SH-SY5Y (cell line): Measurements from ENCODE around the gene CACNA1I.

Experiments used
- GATA2 ChIP-seq: IDR thresholded peaks from 2 replicates; pipeline ENCODE4 v1.6.1; 2011; ENCODE audit warnings: mild to moderate bottlenecking, low read depth, low read length
- GATA3 ChIP-seq: IDR thresholded peaks from 2 replicates; pipeline ENCODE4 v1.6.1; 2011; ENCODE audit warnings: low read depth, mild to moderate bottlenecking, low read length, moderate library complexity

CACNA1I gene

GRCh38 chr22:39678862-39679490 lies 108.4 kb downstream of the CACNA1I start:
- TF ChIP-seq GATA2: no peak
- TF ChIP-seq GATA3: no peak

GRCh38 chr22:39679652-39680051 lies 109.1 kb downstream of the CACNA1I start:
- TF ChIP-seq GATA3 (no peak), GATA2 (no peak)

- TF ChIP-seq GATA2 (no peak), GATA3 (no peak)
Measured at GRCh38 chr22:39680486-39680885, 109.9 kb downstream of the CACNA1I start.

GRCh38 chr22:39681038-39681861 lies 110.7 kb downstream of the CACNA1I start:
- no peak for TF ChIP-seq GATA2
- TF ChIP-seq GATA3: no peak

- TF ChIP-seq GATA3: no peak
- TF ChIP-seq GATA2: no peak
Measured at GRCh38 chr22:39682994-39683393, 112.4 kb downstream of the CACNA1I start.

- TF ChIP-seq GATA3: no peak
- no peak for TF ChIP-seq GATA2
Measured at GRCh38 chr22:39683639-39684038, 113.1 kb downstream of the CACNA1I start.

GRCh38 chr22:39684702-39685281 lies 114.2 kb downstream of the CACNA1I start:
- TF ChIP-seq GATA3 (no peak), GATA2 (no peak)

- TF ChIP-seq GATA3 (no peak), GATA2 (no peak)
Measured at GRCh38 chr22:39685336-39686177, 115.0 kb downstream of the CACNA1I start.

- TF ChIP-seq GATA2 (no peak), GATA3 (no peak)
Measured at GRCh38 chr22:39686178-39686620, 115.6 kb downstream of the CACNA1I start.

GRCh38 chr22:39686776-39687525 lies 116.4 kb downstream of the CACNA1I start:
- TF ChIP-seq GATA2: no peak
- TF ChIP-seq GATA3: no peak

GRCh38 chr22:39688186-39688785 lies 117.7 kb downstream of the CACNA1I start:
- TF ChIP-seq GATA2 (no peak), GATA3 (no peak)

GRCh38 chr22:39689421-39689820 lies 118.9 kb downstream of the CACNA1I start:
- TF ChIP-seq GATA3 (no peak), GATA2 (no peak)
